HG03066 (cell line): ENCODE data around the gene STH.

ENCODE experiments used
- ATAC-seq: cut with Tn5 transposase; IDR thresholded peaks from one replicate; pipeline ENCODE4 v1.9.1; 2021; ENCODE audit warnings: low read depth; ENCODE audit not compliant: unreplicated experiment

Gene STH

GRCh38 chr17:46038937-46039336, 39.9 kb downstream of the STH start:
- ATAC-seq = no peak

GRCh38 chr17:46039592-46040186, 40.6 kb downstream of the STH start:
- no peak for ATAC-seq

- ATAC-seq = no peak
These were observed 43.2 kb downstream of the STH start for GRCh38 chr17:46042246-46042645.

- no peak for ATAC-seq
These were observed 43.9 kb downstream of the STH start for GRCh38 chr17:46042925-46043324.

- ATAC-seq = no peak
These were observed 44.6 kb downstream of the STH start for GRCh38 chr17:46043606-46044005.

GRCh38 chr17:46044286-46044928, 45.4 kb downstream of the STH start:
- ATAC-seq = no peak

GRCh38 chr17:46044989-46045388, 45.9 kb downstream of the STH start:
- ATAC-seq = no peak

GRCh38 chr17:46045639-46046038, 46.6 kb downstream of the STH start:
- ATAC-seq = no peak

- no peak for ATAC-seq
These were observed 47.9 kb downstream of the STH start for GRCh38 chr17:46046957-46047356.

- no peak for ATAC-seq
These were observed 48.3 kb downstream of the STH start for GRCh38 chr17:46047398-46047797.

GRCh38 chr17:46047856-46048255, 48.8 kb downstream of the STH start:
- ATAC-seq = no peak
